Heart left ventricle (tissue), 13 donors: Measurements from ENCODE around the gene MXI1.

Experiments used
- POLR2A ChIP-seq, 2 donors: fragments of 450-650 bp; IDR thresholded peaks; one replicate each; pipeline ENCODE4 v1.6.1; 2017; ENCODE audit warnings: antibody characterized with exemption in 2 of 2, mild to moderate bottlenecking in 2 of 2, moderate library complexity in 2 of 2
- TF ChIP-seq, protein P1 (sequence below), 12 donors: fragments of 200-600 bp; sonication (generic) in 4 of 12; IDR thresholded peaks; one replicate each; pipeline versions ENCODE4 v1.5.0 to v1.8.0; 2018 to 2022; ENCODE audit warnings: antibody characterized with exemption in 12 of 12, mild to moderate bottlenecking in 5 of 12
- donor health status: ischemic (EF 13 %, LVEDD 7.1; RV severe dilation, severe dysfunction).
- donor health status: DM: no; HTN: yes; CAD: no.
- donor health status: DM: no; HTN: no; CAD: no.
- donor health status: ischemic (EF 25% LVEDD 6.9; RV normal size, moderate dysfunction).
- donor health status: ischemic (EF 25% LVEDD 5.7; RV mildly dilated, moderate dysfunction).
- donor health status: ischemic (EF 35%, LVEDD 5.7; RV mildly dilated, moderate dysfunction).
- donor health status: nonischemic (EF 11% LVEDD 7.7; RV severe dilation, severe dysfunction).
- donor health status: DM: yes; HTN: yes; CAD: no.
- donor health status: PGD.
- donor health status: ischemic (EF 29% LVEDD 5.4; RV normal size, mild dysfunction).
- donor health status: nonischemic (EF 23%, LVEDD 6.1; RV moderate dilation, normal function).

DNA sequence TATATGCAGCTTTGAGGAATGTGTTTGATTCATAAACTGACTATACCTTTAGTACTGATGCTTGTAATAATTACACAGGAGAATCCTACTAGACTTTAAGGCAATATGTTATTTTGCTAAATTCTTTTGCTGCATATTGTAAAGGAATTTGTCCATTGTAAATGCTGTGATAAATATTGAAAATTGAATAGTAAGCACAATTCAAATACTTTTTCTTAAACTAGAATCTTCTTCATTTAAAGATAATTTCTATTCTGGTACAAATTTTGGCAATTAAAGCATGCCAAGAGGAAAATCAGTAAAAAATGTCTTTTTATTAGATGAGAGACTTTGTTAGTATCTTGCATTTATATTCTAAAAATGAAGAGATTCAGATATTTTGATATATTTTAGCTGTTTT lies 51.9 kb downstream of the MXI1 start:
- TF ChIP-seq, protein P1, sequence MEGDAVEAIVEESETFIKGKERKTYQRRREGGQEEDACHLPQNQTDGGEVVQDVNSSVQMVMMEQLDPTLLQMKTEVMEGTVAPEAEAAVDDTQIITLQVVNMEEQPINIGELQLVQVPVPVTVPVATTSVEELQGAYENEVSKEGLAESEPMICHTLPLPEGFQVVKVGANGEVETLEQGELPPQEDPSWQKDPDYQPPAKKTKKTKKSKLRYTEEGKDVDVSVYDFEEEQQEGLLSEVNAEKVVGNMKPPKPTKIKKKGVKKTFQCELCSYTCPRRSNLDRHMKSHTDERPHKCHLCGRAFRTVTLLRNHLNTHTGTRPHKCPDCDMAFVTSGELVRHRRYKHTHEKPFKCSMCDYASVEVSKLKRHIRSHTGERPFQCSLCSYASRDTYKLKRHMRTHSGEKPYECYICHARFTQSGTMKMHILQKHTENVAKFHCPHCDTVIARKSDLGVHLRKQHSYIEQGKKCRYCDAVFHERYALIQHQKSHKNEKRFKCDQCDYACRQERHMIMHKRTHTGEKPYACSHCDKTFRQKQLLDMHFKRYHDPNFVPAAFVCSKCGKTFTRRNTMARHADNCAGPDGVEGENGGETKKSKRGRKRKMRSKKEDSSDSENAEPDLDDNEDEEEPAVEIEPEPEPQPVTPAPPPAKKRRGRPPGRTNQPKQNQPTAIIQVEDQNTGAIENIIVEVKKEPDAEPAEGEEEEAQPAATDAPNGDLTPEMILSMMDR (IDR thresholded peaks at IDR 0.05), result no peak
- no peak for TF ChIP-seq POLR2A (IDR thresholded peaks at IDR 0.05)
